ENCODE results near the gene RINL.
"Not testable (repeated sequence)": the region's sequence is repeated elsewhere in the genome, so short reads cannot be mapped to it uniquely, and the experiment has no call there.

RINL gene

DNA sequence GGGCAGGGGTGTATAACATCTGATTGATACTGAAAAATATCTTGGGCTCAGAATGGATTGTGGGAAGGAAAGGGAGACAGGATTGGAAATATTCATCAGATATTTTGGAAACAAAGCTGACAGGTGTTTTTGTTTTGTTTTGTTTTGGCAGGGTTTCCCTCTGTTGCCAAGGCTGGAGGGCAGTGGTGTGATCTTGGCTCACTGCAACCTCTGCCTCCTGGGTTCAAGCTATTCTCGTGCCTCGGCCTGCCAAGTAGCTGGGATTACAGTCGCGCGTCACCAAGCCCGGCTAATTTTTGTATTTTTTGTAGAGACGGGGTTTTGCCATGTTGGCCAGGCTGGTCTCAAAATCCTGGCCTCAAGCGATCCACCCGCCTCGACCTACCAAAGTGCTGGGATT, 4.7 kb downstream of the RINL start:
- not testable (repeated sequence) for DNase-seq

DNA sequence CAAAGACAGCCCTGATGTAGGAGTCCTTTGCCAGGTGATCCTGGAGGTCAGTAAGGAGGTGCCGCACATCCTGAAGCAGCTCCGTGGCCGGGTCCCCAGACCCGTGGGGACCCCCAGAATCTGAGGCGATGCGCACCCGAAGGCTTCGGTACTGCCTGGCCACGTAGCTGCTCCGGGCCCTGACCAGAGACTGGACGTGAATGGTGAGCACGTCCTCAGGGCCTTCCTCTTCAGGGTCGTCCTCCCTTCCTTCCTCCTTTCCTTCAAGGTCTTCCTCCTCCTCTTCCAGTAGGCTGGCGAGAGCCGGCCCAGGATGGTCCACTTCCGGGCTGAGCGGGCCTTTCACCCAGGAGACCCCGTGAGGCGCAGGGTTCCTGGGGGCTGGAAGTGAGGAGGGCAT, 7.5 kb downstream of the RINL start:
- DNase-seq: no peak

DNA sequence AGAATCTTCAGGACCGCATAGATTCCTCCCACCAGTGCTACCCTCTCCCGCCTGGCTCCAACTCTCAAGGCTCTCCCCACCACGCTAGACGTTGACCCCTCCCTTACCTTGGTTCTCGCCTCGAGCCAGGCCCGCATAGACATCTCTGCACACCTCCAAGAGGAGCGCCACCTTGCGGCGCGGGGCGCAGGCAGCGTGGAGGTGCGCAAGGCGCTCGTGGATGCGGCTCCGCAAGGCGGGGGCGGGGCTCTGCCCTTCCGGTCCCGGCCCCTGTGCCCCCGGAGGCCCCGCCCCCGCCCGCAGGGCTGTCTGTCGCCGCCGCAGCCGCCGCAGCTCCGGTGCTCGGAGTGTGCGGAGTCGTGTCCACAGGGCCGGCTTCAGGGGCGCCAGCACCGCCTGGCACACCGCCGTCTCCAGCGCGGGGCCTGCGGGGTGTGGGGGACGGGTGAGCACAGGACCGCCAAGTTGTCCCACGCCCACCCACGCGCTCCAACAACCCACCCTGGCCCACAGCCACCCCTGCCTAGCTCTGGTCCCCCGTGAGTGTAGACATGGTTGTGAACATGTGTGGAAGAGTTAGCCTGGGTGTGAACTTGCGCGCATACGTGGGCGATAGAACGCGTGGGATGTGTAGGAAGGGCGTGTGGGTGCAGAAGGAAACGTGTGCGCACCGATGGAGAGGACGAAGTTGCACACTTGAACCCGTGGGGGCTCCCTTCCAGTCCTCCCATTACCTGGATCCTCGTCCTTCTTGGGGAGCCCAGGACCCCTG, 8.1 kb downstream of the RINL start:
- DNase-seq: no peak

DNA sequence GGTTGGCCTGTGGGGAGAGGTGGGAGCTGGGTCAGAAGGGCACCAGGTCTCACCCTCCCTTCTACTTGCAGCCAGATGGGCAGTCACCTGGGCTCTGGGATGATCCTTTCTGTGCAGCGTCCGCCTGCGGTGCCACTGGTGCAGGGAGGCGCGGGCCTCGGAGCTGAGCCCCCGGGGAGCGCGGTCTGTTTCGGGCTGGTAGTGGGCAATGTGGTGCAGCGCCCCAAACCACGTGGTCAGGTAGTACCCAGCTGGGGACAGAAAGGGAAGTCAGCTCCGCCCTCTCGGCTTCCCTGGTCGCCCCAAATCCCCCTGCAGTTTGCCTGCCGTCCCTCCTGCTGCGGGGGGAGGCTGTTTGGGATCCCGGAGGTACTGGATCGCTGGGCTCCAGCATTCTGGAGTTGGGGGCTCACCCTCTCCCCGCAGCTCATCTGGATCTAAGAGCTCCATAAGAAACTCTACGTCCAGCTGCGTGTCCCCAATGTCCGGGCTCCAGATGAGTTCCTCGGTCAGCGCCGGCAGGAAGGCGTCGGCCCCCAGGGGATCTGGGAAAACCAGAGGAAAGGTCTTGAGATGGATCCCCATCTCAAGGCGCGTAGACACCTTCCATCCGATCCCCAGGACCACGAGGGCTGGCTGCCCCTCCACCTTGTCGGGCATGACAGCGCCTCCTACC, 8.8 kb downstream of the RINL start:
- DNase-seq: no peak

DNA sequence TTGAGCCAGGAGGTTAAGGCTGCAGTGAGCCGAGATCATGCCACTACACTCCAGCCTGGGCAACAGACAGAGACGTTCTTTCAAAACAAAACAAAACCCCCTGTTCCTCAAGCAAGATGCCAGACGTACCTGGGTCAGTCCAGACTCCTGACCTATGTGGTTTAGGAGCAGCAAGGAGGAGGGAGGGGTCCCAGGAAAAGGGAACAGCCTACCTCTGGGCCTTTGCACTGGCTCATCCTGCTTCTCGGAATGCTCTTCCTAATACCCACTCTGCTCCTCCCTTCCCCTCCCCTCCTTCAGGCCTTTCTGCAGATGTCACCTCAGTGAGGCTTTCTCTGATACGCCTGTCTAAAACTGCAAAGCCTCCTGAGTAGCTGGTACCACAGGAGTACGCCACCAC, 9.5 kb downstream of the RINL start:
- no peak for DNase-seq

DNA sequence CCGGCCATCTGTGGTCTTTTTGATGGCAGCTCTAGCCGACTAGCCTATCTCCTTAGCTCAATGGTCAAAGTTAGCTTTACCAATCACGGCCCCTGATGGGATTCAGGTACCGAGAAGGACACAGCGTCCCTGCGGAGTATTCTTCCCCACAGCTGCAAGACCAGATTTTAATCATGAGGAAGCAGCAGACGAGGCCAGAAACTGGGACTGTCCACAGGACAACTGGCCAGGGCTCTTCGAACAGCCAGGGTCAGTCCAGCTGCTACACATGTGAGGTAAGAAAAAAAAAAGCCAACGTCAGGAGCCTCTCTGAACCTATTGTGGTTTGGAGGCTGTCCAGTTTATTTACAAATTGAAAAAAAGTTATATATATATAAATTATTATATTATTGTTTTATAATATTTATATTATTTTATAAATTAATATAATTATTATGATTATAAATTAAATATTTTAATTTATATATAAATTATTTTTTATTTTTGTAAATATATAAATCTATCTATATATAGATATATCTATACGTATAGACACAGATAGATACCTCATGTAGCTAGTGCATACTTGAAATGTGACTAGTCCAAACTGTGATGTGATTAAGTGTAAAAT, 10.8 kb downstream of the RINL start:
- no peak for DNase-seq

DNA sequence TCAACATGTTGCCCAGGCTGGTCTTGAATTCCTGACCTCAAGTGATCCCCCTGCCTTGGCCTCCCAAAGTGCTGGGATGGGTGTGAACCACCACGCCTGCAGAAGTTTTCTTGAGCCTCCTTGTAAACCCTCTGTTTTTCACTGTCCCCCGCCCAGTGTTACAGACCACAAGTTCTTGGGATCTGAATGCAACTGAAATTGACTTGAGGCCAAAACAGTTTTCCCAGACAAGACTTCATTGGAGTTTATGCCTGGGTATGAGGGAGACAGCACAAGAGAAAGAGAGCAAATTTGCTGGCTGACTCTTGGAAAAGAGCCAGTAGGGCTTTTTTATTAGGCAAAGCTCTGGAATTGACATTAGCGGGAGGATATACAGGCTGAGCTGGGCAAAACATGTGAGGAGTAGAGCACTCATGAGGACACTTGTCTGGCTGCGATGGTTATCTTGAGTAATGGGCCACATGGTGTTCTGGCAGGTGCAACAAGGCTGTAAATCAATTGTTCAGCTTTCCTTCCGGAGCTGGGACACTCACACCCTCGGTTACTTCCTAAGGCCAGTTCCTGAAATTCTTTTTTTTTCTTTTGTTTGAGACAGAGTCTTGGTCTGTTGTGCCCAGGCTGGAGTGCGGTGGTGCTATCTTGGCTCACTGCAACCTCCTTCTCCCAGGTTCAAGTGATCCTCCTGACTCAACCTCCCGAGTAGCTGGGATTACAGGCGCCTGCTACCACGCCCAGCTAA, 15.6 kb downstream of the RINL start:
- DNase-seq: peak; percentile 91

DNA sequence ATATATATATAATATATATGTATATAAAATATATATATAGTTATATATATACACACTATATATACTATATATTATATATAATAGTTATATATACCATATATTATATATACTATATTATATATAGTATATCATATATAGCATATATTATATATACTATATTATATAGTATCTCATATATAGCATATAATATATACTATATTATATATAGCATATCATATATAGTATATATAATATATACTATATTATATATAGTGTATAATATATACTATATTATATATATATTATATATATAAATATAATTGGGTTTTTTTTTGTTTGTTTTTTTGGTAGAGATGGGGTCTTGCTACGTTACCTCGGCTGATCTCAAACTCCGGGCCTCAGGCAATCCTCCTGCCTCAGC, 16.7 kb downstream of the RINL start:
- DNase-seq: no peak

DNA sequence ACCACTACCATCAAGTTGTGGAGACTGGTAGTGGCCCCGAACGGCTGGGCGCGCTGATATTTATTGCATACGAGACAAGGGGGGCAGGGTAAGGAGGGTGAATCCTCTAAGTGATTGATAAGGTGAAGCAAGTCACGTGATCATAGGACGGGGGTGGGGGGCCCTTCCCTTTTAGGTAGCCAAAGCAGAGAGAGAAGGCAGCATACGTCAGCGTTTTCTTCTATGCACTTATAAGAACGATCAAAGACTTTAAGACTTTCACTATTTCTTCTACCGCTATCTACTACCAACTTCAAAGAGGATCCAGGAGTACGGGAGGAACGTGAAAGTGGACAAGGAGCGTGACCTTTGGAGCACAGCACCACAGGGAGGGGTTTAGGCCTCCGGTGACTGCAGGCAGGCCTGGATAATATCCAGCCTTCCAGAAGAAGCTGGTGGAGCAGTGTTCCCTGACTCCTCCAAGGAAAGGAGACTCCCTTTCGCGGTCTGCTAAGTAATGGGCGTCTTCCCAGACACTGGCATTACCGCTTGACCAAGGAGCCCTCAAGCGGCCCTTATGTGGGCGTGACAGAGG, 18.4 kb downstream of the RINL start:
- not testable (repeated sequence) for DNase-seq

DNA sequence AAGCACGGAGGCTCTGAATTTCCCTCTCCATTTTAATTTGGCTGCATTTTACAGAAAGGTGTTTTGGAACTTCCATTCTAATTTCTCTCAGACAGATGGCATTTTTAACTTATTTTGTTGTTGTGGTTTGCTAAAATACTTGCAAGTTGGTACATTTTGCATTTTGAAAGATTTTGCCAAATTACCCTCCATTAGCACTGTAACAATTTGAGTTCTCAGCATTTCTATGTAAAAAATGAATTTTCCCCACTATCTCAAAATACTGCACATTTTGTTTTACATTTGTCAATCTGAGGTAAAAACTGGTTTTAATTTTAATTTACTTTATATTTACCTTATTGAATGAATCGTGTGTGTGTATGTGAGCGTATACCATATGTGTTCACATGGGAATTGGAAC, 21.3 kb downstream of the RINL start:
- no peak for DNase-seq

DNA sequence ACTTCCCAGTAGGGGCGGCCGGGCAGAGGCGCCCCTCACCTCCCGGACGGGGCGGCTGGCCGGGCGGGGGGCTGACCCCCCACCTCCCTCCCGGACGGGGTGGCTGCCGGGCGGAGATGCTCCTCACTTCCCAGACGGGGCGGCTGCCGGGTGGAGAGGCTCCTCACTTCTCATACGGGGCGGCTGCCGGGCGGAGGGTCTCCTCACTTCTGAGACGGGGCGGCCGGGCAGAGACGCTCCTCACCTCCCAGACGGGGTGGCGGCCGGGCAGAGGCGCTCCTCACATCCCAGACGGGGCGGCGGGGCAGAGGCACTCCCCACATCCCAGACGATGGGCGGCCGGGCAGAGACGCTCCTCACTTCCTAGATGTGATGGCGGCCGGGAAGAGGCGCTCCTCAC, 22.3 kb downstream of the RINL start:
- DNase-seq: not testable (repeated sequence)

DNA sequence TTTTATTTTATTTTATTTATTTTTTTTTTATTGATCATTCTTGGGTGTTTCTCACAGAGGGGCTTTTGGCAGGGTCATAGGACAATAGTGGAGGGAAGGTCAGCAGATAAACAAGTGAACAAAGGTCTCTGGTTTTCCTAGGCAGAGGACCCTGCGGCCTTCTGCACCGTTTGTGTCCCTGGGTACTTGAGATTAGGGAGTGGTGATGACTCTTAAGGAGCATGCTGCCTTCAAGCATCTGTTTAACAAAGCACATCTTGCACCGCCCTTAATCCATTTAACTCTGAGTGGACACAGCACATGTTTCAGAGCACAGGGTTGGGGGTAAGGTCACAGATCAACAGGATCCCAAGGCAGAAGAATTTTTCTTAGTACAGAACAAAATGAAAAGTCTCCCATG, 23.1 kb downstream of the RINL start:
- DNase-seq: not testable (repeated sequence)

DNA sequence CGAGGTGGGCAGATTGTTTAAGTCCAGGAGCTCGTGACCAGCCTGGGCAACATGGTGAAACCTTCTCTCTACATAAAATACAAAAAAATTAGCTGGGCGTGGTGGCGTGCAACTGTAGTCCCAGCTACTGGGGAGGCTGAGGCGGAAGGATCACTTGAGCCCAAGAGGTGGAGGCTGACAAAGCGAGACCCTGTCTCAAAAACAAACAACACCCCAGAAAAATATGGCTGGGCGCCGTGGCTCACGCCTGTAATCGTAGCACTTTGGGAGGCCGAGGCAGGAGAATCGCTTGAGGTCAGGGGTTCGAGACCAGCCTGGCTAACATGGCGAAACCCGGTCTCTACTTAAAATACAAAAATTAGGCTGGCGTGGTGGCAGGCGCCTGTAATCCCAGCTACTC, 24.9 kb downstream of the RINL start:
- no peak for DNase-seq

DNA sequence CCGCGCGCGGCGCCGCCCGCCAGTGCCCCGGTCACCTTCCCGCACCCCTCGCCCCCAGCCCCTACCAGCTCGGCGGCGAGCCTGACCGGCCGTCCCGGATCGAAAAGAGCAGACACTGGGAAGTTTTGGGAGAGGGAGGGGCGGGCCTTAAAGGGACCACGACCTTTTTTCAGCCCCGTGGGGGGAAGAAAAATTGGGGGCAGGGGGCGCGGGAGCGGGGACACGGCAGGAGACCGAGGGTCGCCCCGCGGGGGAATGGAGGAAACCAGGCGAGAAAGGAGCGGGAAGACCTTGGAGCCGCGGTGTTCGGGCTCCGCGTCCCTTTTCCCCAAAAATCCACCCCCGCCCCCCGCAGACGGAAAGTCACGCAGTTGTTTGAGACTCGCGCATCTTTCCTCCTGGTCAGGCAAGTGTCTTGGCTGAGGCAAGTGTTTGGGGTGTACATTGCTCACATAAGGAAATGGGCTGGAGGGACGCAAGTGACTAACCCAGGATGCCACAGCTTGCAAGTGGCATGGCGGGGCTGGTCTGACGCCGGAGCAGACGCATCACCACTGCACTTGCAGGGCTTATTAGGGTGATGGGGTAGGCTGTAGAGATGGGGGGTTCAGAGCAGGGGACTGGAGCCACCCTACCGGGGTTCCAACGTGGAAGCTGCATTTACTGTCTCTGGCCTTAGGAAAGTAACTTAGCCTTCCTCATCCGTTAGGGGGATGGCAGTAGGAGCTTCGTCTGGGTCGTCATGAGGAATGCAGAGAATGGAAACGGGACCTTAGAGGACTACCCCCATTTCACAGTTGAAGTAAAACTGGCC, 25.6 kb downstream of the RINL start:
- DNase-seq: no peak

DNA sequence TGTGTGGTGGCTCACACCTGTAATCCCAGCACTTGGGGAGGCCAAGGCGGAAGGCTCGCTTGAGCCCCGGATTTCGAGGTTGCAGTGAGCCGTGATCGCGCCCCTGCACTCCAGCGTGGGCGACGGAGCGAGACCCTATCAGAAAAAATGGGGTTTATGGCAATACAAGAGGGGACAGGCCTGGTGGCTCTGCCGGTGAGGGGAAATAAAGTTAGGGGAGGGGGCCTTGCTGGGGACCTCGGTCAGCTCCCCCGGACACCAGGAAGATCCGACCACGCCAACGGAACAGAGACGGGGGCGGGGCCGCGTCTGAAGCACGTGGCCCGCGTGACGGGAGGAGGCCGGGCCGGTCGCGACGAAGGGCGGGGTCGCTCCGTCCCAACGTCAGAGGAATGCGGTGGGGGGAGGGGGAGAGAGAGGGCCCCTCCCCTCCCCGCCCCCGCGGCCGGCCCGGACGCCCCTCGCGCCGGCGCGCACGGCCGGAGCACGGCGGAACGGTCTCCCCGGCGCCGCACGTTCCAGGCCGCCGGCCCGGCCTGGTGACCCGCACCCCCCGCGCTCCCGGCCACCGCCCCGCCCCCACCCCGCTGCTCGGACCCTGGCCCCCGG, 26.3 kb downstream of the RINL start:
- DNase-seq: peak; percentile 41

DNA sequence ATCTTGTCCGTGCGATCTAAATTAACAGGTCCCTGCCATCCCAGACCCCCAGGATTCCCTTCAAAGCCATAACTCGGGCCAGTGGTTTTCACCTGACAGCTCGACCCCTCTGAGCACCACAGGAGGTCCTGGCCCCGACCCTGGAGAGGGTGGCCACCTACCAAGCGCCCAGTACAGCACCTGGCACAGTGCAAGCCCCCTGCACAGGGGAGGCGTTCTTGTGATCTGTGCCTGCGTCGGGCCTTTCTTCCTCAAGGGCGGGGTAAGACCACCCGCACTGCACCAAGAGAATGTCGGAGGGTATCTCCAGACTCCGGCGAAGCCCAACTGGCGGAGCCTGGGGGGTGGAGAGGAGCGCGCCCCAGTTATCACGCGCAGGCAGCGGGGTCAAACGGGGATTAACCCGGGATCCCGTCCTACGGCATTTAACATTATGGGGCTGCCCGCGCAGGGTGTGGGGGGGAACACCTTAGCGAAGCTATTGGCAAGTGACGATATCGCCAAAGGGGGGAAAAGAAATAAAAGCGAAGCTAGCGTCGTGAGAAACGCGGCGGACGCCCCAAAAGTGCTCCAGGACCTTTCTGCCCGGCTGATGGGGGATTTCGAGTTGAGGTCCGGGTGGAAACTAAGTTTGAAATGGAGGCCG, 27.0 kb downstream of the RINL start:
- DNase-seq: no peak

DNA sequence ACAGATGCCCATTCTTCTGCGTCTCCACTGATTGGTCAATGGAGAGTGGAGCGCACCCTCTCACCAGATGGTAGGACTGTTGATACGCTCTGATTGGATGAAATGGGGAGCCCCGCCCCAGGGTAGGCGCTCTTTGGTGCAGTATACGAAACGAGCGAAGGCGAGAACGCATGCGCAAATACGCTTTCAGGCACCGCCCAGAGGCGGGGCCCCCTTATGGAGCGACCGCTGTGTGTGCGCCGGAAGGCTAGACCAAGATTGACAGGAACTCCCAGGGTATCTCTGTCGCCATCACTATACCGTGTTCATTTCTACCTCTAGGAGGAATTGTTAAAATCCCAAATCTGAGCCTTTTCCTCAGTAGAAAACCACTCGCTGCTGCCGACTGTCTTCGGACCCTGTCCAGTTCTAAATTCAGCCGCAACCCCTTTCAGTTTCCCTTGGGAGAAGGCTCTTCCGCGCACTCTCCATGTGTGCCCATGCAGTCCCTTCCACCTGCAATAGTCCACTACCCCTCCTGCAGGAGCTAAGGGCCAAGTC, 27.6 kb downstream of the RINL start:
- DNase-seq: no peak

DNA sequence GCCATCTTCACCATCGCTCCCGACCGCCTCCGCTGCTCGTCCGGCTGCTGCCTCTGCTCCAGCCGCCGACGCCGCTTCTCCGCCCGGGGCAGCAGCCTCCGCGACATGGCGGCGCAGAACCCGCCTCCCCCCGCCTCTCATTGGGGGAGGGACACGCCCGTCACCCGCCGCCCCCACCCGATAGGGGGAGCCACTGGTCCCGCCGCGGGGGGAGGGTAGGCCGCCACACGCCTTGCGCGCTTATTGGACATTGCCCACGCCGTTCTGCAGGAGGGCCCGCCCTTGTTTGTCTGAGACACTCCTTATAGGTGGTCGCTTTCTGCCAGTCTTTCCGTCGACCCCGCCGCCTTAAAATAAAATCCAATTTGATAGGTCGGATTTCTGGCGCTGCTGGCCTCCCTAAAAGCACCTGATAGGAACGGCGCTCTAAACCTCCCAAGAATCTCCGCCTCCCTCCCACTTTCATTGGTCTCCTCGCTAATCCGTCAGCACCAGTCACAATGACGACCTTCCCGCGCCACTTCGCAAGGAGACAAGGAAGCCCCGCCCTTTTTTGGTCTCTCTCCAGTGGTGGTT, 28.1 kb downstream of the RINL start, which contains the start of gene HNRNPL:
Gene HNRNPL (minus strand): TSS at position 127 of the 576 bp plus-strand sequence. CDS start 20 bp downstream, at position 107.
- DNase-seq: peak; percentile 100

DNA sequence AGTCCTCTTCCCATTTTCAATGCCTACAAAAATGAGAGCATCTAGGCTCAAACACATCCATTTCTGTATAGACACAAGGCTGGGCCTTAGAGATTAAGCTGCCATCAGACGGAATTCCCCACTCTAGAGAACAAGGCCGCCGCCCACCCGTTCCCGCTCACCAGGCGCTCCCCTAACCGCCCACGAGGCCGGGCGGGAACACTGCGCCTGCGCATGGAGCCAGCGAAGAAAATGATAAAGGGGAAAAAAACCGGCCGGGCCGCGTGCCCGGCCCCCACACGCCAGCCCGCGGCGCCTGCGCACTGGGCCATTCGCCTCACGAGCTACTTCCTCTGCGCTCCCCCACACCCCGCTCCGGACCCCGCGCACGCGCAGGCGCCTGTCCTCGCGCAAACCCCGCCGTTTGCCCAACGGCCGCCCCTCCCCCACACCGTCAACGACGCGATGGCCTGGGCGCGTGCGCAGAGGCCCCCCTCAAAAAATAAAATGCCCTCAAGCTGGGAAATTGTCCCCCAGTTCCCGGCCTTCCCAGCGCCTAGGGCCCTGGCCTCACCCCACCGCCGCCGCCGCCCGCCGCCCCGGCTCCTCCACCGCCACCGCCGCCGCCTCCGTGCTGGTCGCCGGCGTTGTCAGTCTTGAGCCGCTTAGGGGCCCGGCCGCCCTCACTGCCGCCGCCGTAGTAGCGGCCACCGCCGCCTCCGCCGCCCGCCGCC, 28.8 kb downstream of the RINL start:
- DNase-seq: peak; percentile 76
